NCI-H2081 (cell line): ENCODE data around the gene IFNW1.
"Not testable (repeated sequence)": the region's sequence is repeated elsewhere in the genome, so short reads cannot be mapped to it uniquely, and the experiment has no call there.

ENCODE experiments used
- DNase-seq, 2 experiments: peaks; one replicate each; lab custom pipeline; 2025; lab: John Stamatoyannopoulos, UW

Gene IFNW1

GRCh38 chr9:21141427-21141882 lies at the start of gene IFNW1:
Gene IFNW1 (minus strand): TSS chr9:21141832. CDS start chr9:21141570, 262 bp downstream.
- no peak for DNase-seq

- DNase-seq = not testable (repeated sequence)
These were observed 45.9 kb upstream of the IFNW1 start, which contains the start of gene IFNA4 for GRCh38 chr9:21187487-21187886. Gene IFNA4 (minus strand): TSS chr9:21187587. CDS start chr9:21187531, 56 bp downstream.

GRCh38 chr9:21182810-21183736 lies 41.4 kb upstream of the IFNW1 start:
- DNase-seq = peak; percentile 3 to 26

GRCh38 chr9:21174671-21175070 lies 33.0 kb upstream of the IFNW1 start:
- DNase-seq = no peak

DNA sequence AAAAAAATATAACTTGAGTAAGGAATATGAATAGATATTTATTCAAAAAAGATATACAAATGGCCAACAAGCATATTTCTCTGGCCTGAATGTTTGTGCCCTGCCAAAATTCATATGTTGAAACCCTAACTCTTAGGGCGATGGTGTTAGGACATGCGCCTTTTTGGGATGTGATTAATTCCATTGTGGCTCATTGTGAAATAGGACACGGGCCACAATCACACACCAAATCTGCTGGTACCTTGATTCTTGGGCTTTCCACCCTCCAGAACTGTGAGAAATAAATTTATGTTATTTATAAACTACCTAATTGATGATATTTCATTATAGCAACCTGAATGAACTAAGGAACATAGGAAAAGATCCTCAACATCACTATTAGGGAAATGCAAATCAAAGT lies 30.5 kb upstream of the IFNW1 start:
- DNase-seq = no peak

DNA sequence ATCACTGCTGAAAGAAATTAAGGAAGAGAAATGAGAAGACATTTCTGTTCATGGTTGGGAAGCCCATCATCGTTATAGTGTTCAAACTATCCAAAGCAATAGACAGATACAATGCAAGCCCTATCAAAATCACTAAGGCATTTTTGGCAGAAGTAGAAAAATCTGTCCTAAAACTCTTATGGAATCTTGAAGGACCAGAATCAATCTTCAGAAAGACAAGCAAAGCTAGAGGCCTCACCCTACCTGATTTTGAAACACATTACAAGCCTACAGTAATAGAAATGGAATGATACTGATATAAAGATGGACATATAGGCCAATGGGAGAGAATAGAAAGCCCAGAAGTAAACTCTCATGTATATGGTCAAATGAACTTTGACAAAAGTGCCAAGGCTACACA lies 29.7 kb upstream of the IFNW1 start:
- no peak for DNase-seq

DNA sequence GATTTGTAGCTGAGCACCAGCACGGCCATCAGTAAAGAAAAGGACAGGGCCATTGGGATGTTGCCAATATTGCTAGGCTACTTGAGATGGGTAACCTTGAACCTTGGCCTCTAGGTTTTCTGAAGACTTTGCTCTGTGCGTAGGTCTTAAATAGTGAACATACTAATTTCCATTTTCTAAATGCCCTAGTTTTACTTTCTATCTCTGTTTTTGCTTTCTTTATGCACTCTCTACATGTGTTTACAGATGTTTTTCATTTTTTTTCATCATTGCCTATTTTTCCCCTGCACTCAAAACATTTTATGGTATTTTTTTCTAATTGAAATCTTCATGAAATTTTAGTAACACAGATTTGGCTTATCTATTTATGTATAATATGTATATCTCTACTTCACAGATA lies 24.9 kb upstream of the IFNW1 start, which contains the start of gene IFNA21:
Gene IFNA21 (minus strand): TSS at position 101 of the 400 bp plus-strand sequence. CDS start 48 bp downstream, at position 53.
- DNase-seq = not testable (repeated sequence)

GRCh38 chr9:21165516-21165915 lies 23.9 kb upstream of the IFNW1 start:
- DNase-seq = no peak

- DNase-seq = peak in 1 of 2 experiments; percentile 18
These were observed 18.5 kb upstream of the IFNW1 start for GRCh38 chr9:21160178-21160577.

DNA sequence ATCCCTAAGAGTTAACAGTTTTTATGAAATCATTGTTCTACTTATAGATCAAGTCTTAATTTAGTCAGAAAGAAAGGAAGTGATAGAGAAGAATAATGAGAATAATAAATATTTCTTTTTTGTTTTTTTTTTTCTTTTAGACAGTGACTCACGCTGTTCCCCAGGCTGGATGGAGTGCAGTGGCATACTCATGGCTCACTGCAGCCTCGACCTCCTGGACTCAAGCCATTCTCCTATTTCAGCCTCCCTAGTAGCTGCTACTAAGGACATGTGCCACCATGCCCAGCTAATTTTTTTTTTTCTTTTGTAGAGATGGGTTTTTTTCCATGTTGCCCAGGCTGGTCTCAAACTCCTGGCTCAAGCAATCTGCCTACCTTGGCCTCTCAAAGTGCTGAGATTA lies 13.9 kb upstream of the IFNW1 start:
- no peak for DNase-seq

DNA sequence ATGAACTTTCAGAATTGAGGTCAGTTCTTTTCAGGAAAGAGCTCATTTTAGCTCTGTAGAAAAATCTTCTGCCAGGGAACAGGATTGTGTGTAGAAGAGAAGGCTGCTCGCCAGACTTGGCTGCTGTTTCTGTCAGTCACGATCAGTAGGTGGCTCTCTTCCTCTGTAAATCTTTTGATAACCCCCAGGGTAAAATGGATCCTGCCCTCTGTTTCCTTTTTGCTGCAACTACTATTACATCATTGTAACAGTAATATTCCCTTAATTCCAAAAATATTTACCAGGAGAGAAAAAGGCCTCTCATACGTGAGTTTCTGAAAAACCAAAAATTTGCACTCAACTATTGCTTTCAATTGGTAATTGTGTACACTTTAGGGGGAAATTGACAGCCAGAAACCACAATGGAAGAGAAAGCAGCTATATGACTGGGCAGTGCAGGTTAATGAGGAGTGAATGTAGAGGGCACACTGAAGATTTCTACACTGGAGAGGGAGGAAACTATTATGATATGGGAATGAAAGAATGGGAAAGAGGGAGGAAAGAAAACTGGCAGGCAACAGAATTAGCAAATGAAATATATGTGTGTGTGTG lies 12.5 kb upstream of the IFNW1 start:
- DNase-seq = peak; percentile 14 to 52

GRCh38 chr9:21153336-21154017 lies 11.8 kb upstream of the IFNW1 start:
- DNase-seq = no peak

DNA sequence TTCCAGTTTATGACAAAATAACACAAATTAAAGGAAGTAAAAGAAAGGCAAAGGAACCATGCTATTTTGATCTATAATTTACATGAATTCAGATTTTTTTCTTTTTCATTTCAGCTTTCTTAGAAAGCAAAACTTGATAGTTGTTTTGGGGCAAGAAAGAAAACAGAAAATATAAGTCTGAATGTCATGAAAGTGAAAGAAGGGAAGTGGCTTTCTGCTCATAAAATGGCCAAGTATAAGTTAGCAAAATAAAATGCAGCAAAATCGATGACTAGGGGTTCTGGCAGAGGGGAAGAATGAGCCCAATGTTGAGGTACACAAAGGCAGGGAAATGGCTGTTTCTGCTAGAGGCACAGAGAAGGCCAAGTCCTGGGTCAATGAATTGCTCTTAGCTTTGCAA lies 3.0 kb upstream of the IFNW1 start:
- DNase-seq = no peak

- DNase-seq = no peak
These were observed 4.6 kb downstream of the IFNW1 start for GRCh38 chr9:21137020-21137419.

DNA sequence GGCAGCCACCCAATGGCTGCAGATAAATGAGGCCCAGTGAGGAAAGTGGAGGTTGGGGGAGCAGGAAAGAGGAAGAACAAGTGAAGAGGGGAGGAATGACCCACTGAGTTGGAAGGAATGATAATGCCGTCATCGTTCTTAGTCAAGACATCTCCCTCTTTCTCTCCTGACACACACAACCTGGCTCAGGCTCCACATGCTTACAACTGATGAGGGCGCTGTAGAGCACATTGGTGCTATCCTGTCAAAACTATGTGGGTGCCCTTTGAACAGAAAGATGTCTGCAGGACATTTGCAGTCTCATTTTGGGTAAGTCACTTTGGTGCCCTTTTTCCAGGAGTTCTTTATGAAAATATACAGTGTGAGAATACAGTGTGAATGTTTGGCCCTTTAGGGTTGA lies 5.9 kb downstream of the IFNW1 start:
- no peak for DNase-seq

- DNase-seq = not testable (repeated sequence)
These were observed 13.4 kb downstream of the IFNW1 start for GRCh38 chr9:21128186-21128585.

- no peak for DNase-seq
These were observed 19.9 kb downstream of the IFNW1 start for GRCh38 chr9:21121595-21122251.

DNA sequence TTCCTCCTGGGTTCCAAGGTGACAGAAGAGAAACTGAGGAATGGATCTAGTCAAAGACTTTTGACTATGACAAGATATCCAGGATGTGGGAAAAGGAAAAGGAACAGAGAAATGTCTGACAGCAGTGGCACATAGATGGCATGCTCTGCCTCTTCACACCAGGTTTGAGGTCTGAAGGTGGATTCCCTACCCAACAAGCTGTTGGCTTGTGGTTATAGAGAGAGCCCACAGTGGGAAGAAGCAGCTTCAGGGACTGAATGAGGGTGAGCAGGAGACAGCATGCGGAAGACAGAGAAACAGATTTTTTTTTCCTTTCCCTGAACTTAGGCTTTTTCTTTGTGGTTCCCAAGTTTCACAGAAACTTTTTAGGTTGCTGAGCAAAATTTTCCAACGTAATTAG lies 20.6 kb downstream of the IFNW1 start:
- DNase-seq = no peak

DNA sequence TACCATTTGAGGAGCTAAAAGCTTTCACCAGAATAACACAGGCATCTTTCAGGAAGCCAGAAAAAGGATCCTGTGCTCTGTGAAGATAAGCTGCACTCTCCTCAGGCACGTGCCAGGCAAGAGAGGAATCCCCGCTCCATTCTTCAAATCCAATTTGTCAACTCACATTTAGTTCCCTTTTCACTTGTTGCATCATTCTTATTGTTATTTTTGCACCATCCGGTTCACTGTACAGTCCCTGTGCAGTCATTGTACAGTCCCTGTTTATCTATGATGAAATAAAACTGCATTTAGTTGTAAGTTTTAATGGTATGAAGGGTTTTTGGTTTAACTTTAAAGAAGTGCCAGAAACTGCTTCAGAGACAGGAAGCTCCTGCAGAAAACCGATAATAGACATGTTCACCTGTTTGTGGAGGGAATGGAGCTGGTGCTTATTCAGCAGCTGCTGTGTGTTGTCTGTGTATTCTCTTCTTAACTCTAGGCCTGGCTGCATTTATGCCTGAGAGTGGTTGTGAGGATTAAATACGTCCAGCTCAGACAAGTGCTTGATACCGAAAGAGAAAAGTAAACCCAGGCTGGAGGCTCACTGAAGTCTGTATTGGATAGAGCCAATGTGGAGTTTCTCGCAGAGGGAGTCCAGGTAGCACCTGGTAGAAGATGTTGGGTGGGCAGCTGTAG lies 22.4 kb downstream of the IFNW1 start:
- DNase-seq = no peak

- DNase-seq = no peak
These were observed 27.3 kb downstream of the IFNW1 start for GRCh38 chr9:21114311-21114710.
